GM04503 (cell line): ENCODE data around the gene CLEC7A.

Experiments
- DNase-seq: peaks from one replicate; pipeline ENCODE4 v3.0.0-alpha.2; 2012; ENCODE audit warnings: low read depth

The CLEC7A gene

DNA sequence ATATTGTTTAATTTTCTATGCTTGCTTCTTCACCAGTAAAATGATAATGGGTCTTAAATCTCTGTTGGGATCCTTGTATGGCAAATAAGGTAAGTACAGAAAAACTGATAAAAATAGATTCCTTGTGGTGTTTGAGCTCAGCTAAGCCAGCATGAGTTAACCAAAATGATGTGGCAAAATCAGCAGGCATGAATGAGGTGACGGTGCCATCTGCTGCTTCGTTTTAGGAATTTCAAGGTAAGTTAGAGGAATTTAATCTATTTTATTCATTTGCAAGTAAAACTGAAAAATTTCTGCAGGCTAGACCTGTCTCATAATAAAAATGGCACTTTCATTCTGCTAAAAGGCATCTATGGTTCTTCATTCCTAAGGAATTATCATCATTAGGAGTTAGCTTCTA lies 10.0 kb upstream of the CLEC7A start:
- DNase-seq, result no peak

GRCh38 chr12:10136637-10137205 lies 6.7 kb upstream of the CLEC7A start:
- no peak for DNase-seq

DNA sequence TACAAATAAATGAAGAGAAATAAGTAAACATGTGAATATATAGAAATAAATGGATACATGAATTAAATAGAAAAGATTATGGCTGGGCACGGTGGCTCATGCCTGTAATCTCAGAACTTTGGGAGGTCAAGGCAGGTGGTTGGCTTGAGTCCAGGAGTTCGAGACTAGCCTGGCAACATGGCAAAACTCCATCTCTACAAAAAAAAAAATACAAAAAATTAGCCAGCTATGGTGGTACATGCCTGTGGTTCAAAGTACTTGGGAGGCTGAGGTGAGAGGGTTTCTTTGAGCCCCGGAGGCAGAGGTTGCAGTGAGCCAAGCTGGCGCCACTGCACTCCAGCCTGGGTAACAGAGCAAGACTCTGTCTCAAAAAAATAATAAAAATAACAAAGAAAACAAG lies 5.1 kb upstream of the CLEC7A start:
- no peak for DNase-seq

GRCh38 chr12:10132850-10133370 lies 2.9 kb upstream of the CLEC7A start:
- DNase-seq, result no peak

DNA sequence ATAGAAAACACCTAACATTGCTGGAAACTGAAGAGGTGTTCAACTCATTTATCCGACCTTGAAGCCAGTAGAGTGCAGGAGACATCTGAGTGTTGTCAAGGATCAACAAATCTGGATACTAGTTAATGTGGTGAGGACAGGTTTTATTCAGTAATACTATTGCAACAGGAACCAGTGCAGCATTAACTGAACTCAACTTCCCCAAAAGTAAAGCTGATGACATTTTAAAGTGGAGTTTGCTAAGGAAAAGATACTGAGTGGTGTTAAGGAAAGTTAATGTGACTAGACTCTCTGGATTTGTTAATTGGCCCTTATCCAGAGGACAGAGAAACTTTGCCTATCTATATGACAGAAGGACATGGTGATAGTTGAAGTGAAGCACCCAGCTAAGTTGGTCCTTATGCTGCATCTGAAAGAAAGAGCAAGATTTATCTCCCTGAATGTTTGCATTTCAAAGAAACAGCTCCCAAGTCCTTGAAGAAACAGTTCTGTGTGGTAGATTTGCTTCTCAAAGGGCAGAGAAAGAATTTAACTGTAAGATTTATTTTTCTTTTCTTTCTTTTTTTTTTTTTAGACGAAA lies 1.2 kb upstream of the CLEC7A start:
- DNase-seq, result no peak

GRCh38 chr12:10128687-10129086 lies 1.3 kb downstream of the CLEC7A start:
- no peak for DNase-seq

GRCh38 chr12:10126413-10126812 lies 3.6 kb downstream of the CLEC7A start:
- DNase-seq, result no peak

DNA sequence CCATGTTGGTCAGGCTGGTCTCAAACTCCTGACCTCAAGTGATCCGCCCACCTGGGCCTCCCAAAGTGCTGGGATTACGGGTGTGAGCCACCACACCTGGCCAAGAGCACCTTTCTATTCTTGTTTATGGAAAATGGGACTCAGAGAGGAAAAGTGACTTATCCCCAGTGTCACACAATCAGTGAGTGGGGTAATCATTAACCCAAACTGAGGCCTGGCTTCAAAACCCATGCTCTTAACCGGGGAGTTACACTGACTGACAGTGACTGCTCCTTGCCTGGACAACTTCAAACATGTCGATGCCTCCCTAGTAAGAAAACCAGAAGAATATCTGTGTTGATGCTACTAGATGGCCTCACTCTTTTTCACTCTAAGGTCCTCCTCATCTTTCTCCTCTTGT lies 7.3 kb downstream of the CLEC7A start:
- no peak for DNase-seq

GRCh38 chr12:10121278-10121677 lies 8.7 kb downstream of the CLEC7A start:
- no peak for DNase-seq

DNA sequence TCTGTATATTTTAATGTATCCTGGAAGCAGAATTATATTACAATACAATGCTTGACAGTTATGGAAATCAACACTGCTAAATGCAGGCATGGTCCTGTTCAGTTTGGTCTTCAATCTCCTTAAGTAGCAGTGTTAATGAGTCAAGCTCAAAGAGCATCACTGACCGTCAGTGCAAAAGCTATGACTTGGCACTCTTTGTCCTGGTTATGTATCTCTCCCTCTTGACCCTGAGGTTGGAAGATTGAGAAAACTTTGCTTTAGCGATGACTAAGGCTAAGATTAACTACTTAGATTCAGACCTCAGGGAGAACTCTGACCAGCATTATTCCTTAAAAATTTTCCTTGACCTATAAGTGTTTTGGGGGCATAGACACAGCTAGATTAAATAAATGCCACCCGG lies 10.9 kb downstream of the CLEC7A start:
- DNase-seq, result no peak

DNA sequence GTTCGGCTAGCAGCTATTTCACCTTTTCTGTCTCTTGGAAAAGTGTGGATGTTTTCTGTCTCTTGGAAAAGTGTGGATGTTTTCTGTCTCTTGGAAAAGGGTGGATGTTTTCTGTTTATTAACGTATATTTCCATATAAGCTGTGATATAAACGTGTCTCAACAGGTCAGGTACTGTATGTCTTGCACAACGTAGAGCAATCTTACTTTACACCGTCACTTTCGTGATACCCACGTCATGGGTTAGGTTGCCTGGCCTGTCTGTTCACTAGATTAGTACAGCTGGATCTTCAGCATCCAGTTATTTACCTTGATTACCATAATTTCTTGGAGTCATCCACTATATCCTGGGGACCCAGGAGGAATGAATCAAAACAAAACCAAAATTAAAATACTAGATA lies 14.1 kb downstream of the CLEC7A start:
- no peak for DNase-seq

GRCh38 chr12:10115311-10115710 lies 14.7 kb downstream of the CLEC7A start:
- DNase-seq, result no peak

GRCh38 chr12:10113920-10114319 lies 16.1 kb downstream of the CLEC7A start:
- DNase-seq, result no peak

DNA sequence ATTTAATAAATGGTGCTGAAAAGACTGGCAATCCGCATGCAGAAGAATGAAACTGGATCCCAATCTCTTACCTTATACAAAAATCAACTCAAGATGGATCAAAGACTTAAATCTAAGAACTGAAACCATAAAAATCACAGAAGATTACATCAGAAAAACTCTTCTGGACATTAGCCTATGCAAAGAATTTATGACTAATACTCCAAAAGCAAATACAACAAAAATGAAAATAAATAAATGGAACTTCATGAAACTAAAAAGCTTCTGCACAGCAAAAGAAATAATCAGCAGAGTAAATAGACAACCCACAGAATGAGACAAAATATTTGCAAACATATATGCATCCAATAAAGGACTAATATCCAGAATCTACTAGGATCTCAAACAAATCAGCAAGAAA lies 16.9 kb downstream of the CLEC7A start:
- DNase-seq, result peak; percentile 13

DNA sequence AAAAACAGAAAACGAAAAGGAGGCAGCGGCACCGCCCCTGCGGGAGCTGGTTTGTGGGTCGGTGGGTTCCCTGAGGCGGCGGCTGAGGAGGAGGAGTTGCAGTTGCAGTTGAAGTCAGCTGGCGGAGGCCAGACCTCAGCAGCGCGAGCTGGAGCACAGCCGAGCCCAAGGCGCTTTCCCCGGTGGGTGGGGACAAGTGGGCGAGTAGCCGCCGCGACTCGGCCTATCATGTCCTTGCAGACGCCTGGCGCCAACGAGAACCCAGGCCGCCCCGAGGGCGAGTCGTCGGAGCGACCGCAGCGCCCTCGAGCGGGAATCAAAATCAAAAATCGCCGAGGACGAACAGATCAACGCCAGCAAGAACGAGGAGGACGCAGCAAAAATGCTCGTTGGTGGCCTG lies 18.5 kb downstream of the CLEC7A start:
- no peak for DNase-seq

- no peak for DNase-seq
Observed at GRCh38 chr12:10110256-10110844, 19.6 kb downstream of the CLEC7A start.

- no peak for DNase-seq
Observed at GRCh38 chr12:10102322-10102721, 27.7 kb downstream of the CLEC7A start.

DNA sequence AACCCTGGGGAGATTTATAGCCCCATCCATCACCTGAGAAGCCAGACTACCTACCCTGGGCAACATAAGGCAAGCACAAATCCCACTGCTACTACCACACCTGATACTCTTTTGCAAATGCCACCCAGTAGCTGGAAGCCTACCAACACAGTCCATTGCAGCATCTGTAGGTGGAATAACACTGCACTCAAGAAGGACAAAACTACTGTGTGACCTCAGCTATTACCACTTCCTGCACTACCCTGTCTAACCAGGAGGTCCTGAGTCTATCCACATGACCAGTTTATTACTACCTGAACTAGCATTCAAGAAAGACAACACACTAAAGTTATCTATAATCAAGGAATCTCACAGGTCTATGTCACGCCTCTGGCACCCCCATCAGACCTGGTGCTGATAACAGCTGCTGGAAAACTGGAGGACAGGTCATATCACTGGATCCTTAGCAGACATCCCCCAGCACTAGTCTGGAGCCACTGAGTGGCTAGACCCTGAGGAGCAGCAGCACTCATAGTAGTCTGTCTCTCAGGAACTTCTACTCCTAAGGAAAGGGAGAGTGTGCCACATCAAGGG lies 28.3 kb downstream of the CLEC7A start:
- DNase-seq, result no peak

DNA sequence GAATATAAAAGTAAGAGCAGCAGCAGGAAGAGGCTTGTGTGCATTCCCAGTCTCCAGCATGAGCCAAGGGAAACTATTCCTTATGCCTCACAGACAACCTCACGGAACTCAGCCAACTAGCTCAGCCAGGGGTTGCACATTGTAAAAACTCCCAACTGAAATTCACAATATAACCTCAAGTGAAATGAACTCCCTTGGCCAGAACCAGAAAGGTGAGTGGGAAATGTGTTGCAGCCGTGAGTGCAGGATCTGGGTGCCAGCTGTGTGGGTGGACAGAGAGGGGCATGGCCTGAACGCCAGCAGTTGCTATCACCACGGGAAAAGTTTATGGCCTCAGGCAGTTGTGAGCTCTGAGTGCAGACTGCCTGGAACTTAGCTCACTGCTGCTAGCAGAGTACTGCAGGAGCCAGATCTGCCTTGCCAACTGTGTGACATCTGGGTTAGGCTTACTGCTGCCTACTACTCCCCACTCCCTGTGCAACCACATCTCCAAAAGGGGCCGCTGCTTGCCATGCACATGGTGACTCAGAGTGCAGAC lies 28.9 kb downstream of the CLEC7A start:
- peak; percentile 64 for DNase-seq

- DNase-seq, result peak; percentile 21
Observed at GRCh38 chr12:10098791-10099190, 31.2 kb downstream of the CLEC7A start, which contains the start of gene CLEC1A. Gene CLEC1A, minus strand, starts transcription at chr12:10098985. Its CDS starts 63 bp downstream, at chr12:10098922.

- peak; percentile 30 for DNase-seq
Observed at GRCh38 chr12:10097521-10097920, 32.5 kb downstream of the CLEC7A start.

GRCh38 chr12:10095971-10096370 lies 34.0 kb downstream of the CLEC7A start:
- DNase-seq, result no peak
